K562 (cell line): ENCODE results near the gene TBC1D25. TPM values are rescaled to one million over a fixed set of nuclear protein-coding genes. Genes with fewer than 3 reads are reported as not detected.

Experiments
- BHLHE40 ChIP-seq: IDR thresholded peaks from 2 replicates; pipeline ENCODE4 v1.6.1; 2011; ENCODE audit warnings: low read length, improper control_type of control experiment
- BRD4 ChIP-seq: fragments of 200-600 bp; sonication (generic); IDR thresholded peaks from 2 replicates; pipeline ENCODE4 v1.6.1; 2017; ENCODE audit warnings: inconsistent platforms
- CAMTA2 ChIP-seq: fragments of 250-450 bp; sonication (Bioruptor Pico); conservative IDR thresholded peaks from 2 replicates; pipeline ENCODE4 v1.5.1; 2022
- CBFA2T3 ChIP-seq: fragments of 450-650 bp; IDR thresholded peaks from 2 replicates; pipeline ENCODE4 v1.6.1; 2017
- CBX2 ChIP-seq: fragments of 200-600 bp; sonication (generic); IDR thresholded peaks from one replicate; pipeline ENCODE4 v1.6.1; 2012; ENCODE audit warnings: mild to moderate bottlenecking, low read length, inconsistent platforms; ENCODE audit not compliant: insufficient read depth, poor library complexity, severe bottlenecking
- CCAR2 ChIP-seq: fragments of 200-400 bp; formaldehyde crosslinking; IDR thresholded peaks from 2 replicates; pipeline ENCODE4 v1.6.1; 2017; ENCODE audit warnings: mild to moderate bottlenecking, low read depth, low read length
- DNMT1 ChIP-seq: fragments of 450-650 bp; IDR thresholded peaks from 2 replicates; pipeline ENCODE4 v1.6.1; 2016; ENCODE audit warnings: antibody characterized with exemption, mild to moderate bottlenecking
- GABPB2 ChIP-seq: fragments of 250-450 bp; sonication (Bioruptor Pico); conservative IDR thresholded peaks from 2 replicates; pipeline ENCODE4 v1.5.1; 2021; ENCODE audit warnings: mild to moderate bottlenecking
- GATAD2B ChIP-seq: fragments of 450-650 bp; IDR thresholded peaks from 2 replicates; pipeline ENCODE4 v1.6.1; 2017; ENCODE audit warnings: mild to moderate bottlenecking, borderline replicate concordance
- IFI16 ChIP-seq: fragments of 250-450 bp; sonication (Bioruptor Pico); IDR thresholded peaks from 2 replicates; pipeline ENCODE4 v2.1.2; 2022; ENCODE audit warnings: mild to moderate bottlenecking, inconsistent platforms
- IRF9 ChIP-seq: fragments of 450-650 bp; IDR thresholded peaks from 2 replicates; pipeline ENCODE4 v1.6.1; 2016; ENCODE audit warnings: missing biosample characterization, missing genetic modification characterization
- KLF13 ChIP-seq: fragments of 450-650 bp; IDR thresholded peaks from 2 replicates; pipeline ENCODE4 v1.6.1; 2016; ENCODE audit warnings: missing genetic modification characterization, low read depth, mild to moderate bottlenecking, missing compliant biosample characterization, moderate library complexity, borderline replicate concordance
- MBD1 ChIP-seq: fragments of 250-450 bp; sonication (Bioruptor Pico); IDR thresholded peaks from 2 replicates; pipeline ENCODE4 v1.8.0; 2022; ENCODE audit warnings: inconsistent platforms
- NFIC ChIP-seq: fragments of 450-650 bp; IDR thresholded peaks from 2 replicates; pipeline ENCODE4 v1.6.1; 2017; ENCODE audit warnings: mild to moderate bottlenecking, inconsistent platforms
- POLR3A ChIP-seq: IDR thresholded peaks from 2 replicates; pipeline ENCODE4 v1.6.1; 2011; ENCODE audit warnings: borderline replicate concordance, mild to moderate bottlenecking, moderate library complexity; ENCODE audit not compliant: insufficient read length, insufficient read depth; ENCODE audit errors: extremely low read depth
- RUNX1 ChIP-seq: sonication (generic); IDR thresholded peaks from 2 replicates; pipeline ENCODE4 v1.6.1; 2016; ENCODE audit warnings: antibody characterized with exemption, low read depth
- SIRT6 ChIP-seq: IDR thresholded peaks from one replicate; pipeline ENCODE4 v1.6.1; 2012; ENCODE audit warnings: low read depth, mild to moderate bottlenecking, control low read depth, inconsistent platforms, low read length, moderate library complexity
- SNAPC5 ChIP-seq: fragments of 250-450 bp; sonication (Bioruptor Pico); IDR thresholded peaks from 2 replicates; pipeline ENCODE4 v1.8.0; 2021; ENCODE audit warnings: moderate library complexity, mild to moderate bottlenecking, inconsistent platforms
- TARDBP ChIP-seq: fragments of 450-650 bp; IDR thresholded peaks from 2 replicates; pipeline ENCODE4 v1.6.1; 2016
- XRCC4 ChIP-seq: IDR thresholded peaks from one replicate; pipeline ENCODE4 v1.6.1; 2011; ENCODE audit not compliant: insufficient read depth, insufficient read length; ENCODE audit errors: extremely low read depth
- ZBTB34 ChIP-seq: fragments of 250-450 bp; sonication (Bioruptor Pico); IDR thresholded peaks from 2 replicates; pipeline ENCODE4 v1.8.0; 2021; ENCODE audit warnings: mild to moderate bottlenecking, moderate library complexity
- ZBTB9 ChIP-seq: fragments of 450-650 bp; formaldehyde crosslinking; IDR thresholded peaks from 2 replicates; pipeline ENCODE4 v1.4.0; 2020; ENCODE audit warnings: mild to moderate bottlenecking, moderate library complexity
- ZNF76 ChIP-seq: fragments of 250-450 bp; sonication (Bioruptor Pico); IDR thresholded peaks from 2 replicates; pipeline ENCODE4 v1.4.0; 2020; ENCODE audit warnings: mild to moderate bottlenecking, moderate library complexity, borderline replicate concordance
- ZNF830 ChIP-seq: fragments of 250-450 bp; sonication (Bioruptor Pico); IDR thresholded peaks from 2 replicates; pipeline ENCODE4 v1.5.0; 2021; ENCODE audit warnings: mild to moderate bottlenecking
- ZSCAN29 ChIP-seq: fragments of 450-650 bp; IDR thresholded peaks from 2 replicates; pipeline ENCODE4 v1.6.1; 2017
- polyA plus RNA-seq, 8 experiments: library from polyadenylated mRNA; depleted of rRNA in 4 of 8; stranded (reverse) in 5 of 8; unstranded in 3 of 8; fragments of >200 nt; fragmentation: Nextera tagmentation in 2 of 8; fragmentation: Illumina TruSeq in 1 of 8; extraction: Ambion mirVana in 2 of 8; extraction: Trizol in 1 of 8; gene quantifications; 2 replicates each; pipeline versions ENCODE4 v1.2.1 to v1.2.3, GENCODE V29; 2011 to 2014; ENCODE audit warnings: inconsistent platforms in 1 of 8, missing spikeins in 1 of 8
- total RNA-seq, 7 experiments: library from RNA; depleted of rRNA in 6 of 7; stranded (reverse); fragments of >200 nt in 6 of 7; fragmentation: Illumina TruSeq in 2 of 7; extraction: Trizol in 2 of 7; gene quantifications; 2 replicates each; pipeline versions ENCODE4 v1.2.1 to v1.2.3, GENCODE V29; 2011 to 2021; ENCODE audit warnings: low replicate concordance in 1 of 7

The TBC1D25 gene
- total and polyA plus RNA-seq, 9 of the 15 experiments (the other 6 are each of a cell fraction or from before 2014, with no cell fraction given) = 0.62 to 10.6 (median 3.9) TPM

GRCh38 chrX:48521353-48522243 lies 17.9 kb upstream of the TBC1D25 start, which contains the start of gene EBP (continued):
- TF ChIP-seq RUNX1 (no peak), MBD1 (CRISPR knock-in tag) (no peak), ZBTB34 (CRISPR knock-in tag) (no peak), XRCC4 (no peak), SIRT6 (no peak), POLR3A (no peak), CAMTA2 (CRISPR knock-in tag) (no peak), KLF13 (tag) (no peak), DNMT1 (no peak), NFIC (no peak), CBX2 (no peak), TARDBP (no peak), ZNF76 (CRISPR knock-in tag) (no peak), GABPB2 (CRISPR knock-in tag) (no peak), BHLHE40 (peak; percentile 96), ZNF830 (no peak), CCAR2 (no peak), ZSCAN29 (no peak), IFI16 (CRISPR knock-in tag) (no peak), CBFA2T3 (no peak), ZBTB9 (CRISPR knock-in tag) (no peak), BRD4 (no peak), GATAD2B (no peak), SNAPC5 (no peak), IRF9 (tag) (no peak)
